Loucy (cell line): ENCODE data around the gene VWA5B1.

ENCODE experiments used
- H2AFZ ChIP-seq: fragments of 200-600 bp; sonication (generic); 2 replicates; pipeline ENCODE4 v1.6.0; 2016; ENCODE audit warnings: antibody characterized with exemption, mild to moderate bottlenecking, low read length, moderate library complexity
- H3F3A ChIP-seq: fragments of 200-600 bp; 2 replicates; pipeline ENCODE4 v1.6.0; 2016; ENCODE audit warnings: antibody characterized with exemption, low read depth, mild to moderate bottlenecking
- H3K27me3 ChIP-seq: fragments of 200-600 bp; sonication (generic); 2 replicates; pipeline ENCODE4 v1.6.1; 2014; ENCODE audit warnings: low read length, mild to moderate bottlenecking; ENCODE audit not compliant: insufficient read depth, poor library complexity, severe bottlenecking
- H3K36me3 ChIP-seq: fragments of 200-600 bp; sonication (generic); 2 replicates; pipeline ENCODE4 v1.6.1; 2016; ENCODE audit warnings: low read length; ENCODE audit not compliant: insufficient read depth
- H3K4me1 ChIP-seq: fragments of 200-600 bp; sonication (generic); 2 replicates; pipeline ENCODE4 v1.5.1; 2014; ENCODE audit warnings: low read length, mild to moderate bottlenecking; ENCODE audit not compliant: insufficient read depth, poor library complexity, severe bottlenecking
- H3K4me2 ChIP-seq: fragments of 200-600 bp; sonication (generic); 2 replicates; pipeline ENCODE4 v1.6.0; 2014; ENCODE audit warnings: antibody characterized with exemption, low read length, low read depth, mild to moderate bottlenecking; ENCODE audit not compliant: poor library complexity, severe bottlenecking
- H3K4me3 ChIP-seq: fragments of 200-600 bp; sonication (generic); 2 replicates; pipeline ENCODE4 v1.5.1; 2014; ENCODE audit warnings: low read length, mild to moderate bottlenecking, mixed read lengths; ENCODE audit not compliant: poor library complexity, severe bottlenecking
- H3K79me2 ChIP-seq: fragments of 200-600 bp; sonication (generic); 2 replicates; pipeline ENCODE4 v1.6.1; 2014; ENCODE audit warnings: low read length; ENCODE audit not compliant: insufficient read depth
- H3K9ac ChIP-seq: fragments of 200-600 bp; sonication (generic); 2 replicates; pipeline ENCODE4 v1.6.0; 2014; ENCODE audit warnings: mild to moderate bottlenecking, low read depth, low read length, moderate library complexity; ENCODE audit not compliant: poor library complexity, severe bottlenecking
- H3K9me2 ChIP-seq: fragments of 200-600 bp; sonication (generic); replicated peaks from 2 replicates; pipeline ENCODE4 v1.6.1; 2016; ENCODE audit warnings: low read depth, low read length, mixed read lengths
- H3K9me3 ChIP-seq: fragments of 200-600 bp; sonication (generic); 2 replicates; pipeline ENCODE4 v1.6.1; 2014; ENCODE audit warnings: mild to moderate bottlenecking, antibody characterized with exemption, low read length, low read depth; ENCODE audit not compliant: insufficient read depth
- H4K20me1 ChIP-seq: fragments of 200-600 bp; sonication (generic); 2 replicates; pipeline ENCODE4 v1.6.0; 2014; ENCODE audit warnings: antibody characterized with exemption, low read length, mild to moderate bottlenecking; ENCODE audit not compliant: insufficient read depth, poor library complexity, severe bottlenecking
- CTCF ChIP-seq: fragments of 200-600 bp; sonication (generic); conservative IDR thresholded peaks from 2 replicates; pipeline ENCODE4 v1.5.1; 2014; ENCODE audit warnings: mild to moderate bottlenecking, antibody characterized with exemption, low read length
- EZH2phosphoT487 ChIP-seq: fragments of 200-600 bp; IDR thresholded peaks from 2 replicates; pipeline ENCODE4 v1.6.1; 2018; ENCODE audit warnings: antibody characterized with exemption, mild to moderate bottlenecking, moderate library complexity, borderline replicate concordance

The VWA5B1 gene

GRCh38 chr1:20371411-20371810 is 80.7 kb downstream of the VWA5B1 start:
- Histone ChIP-seq H3K4me3 (no peak overlapping the region), H3K9ac (no peak overlapping the region), H3K4me2 (no peak overlapping the region), H3K4me1 (no peaks in the 10 kb centered on the region), H2AFZ (no peak overlapping the region), H4K20me1 (no peaks in the 10 kb centered on the region), H3K27me3 (no peaks in the 10 kb centered on the region), H3K9me2 (no peaks in the 10 kb centered on the region), H3K79me2 (no peaks in the 10 kb centered on the region), H3K9me3 (no peaks in the 10 kb centered on the region), H3K36me3 (no peaks in the 10 kb centered on the region), H3F3A (no peaks in the 10 kb centered on the region)
- TF ChIP-seq EZH2phosphoT487: no peak
- TF ChIP-seq CTCF: no peak

GRCh38 chr1:20371883-20372282 is 81.2 kb downstream of the VWA5B1 start:
- Histone ChIP-seq H3K9ac (no peak overlapping the region), H3K27me3 (no peaks in the 10 kb centered on the region)

GRCh38 chr1:20372676-20373075 is 82.0 kb downstream of the VWA5B1 start:
- H3K9ac ChIP-seq: no peak overlapping the region
- no peaks in the 10 kb centered on the region for H3K36me3 ChIP-seq
- no peaks in the 10 kb centered on the region for H3F3A ChIP-seq
- no peaks in the 10 kb centered on the region for H3K79me2 ChIP-seq
- no peaks in the 10 kb centered on the region for H3K27me3 ChIP-seq
- H3K4me2 ChIP-seq: no peak overlapping the region
- H3K4me1 ChIP-seq: no peaks in the 10 kb centered on the region
- H4K20me1 ChIP-seq: no peaks in the 10 kb centered on the region
- H3K4me3 ChIP-seq: no peak overlapping the region
- TF ChIP-seq EZH2phosphoT487 (no peak), CTCF (no peak)
- H3K9me2 ChIP-seq: no peaks in the 10 kb centered on the region
- no peaks in the 10 kb centered on the region for H3K9me3 ChIP-seq
- no peak overlapping the region for H2AFZ ChIP-seq

More at GRCh38 chr1:20371883-20372282, 81.2 kb downstream of the VWA5B1 start:
- H2AFZ ChIP-seq: no peak overlapping the region
- H3F3A ChIP-seq: no peaks in the 10 kb centered on the region
- no peaks in the 10 kb centered on the region for H3K9me3 ChIP-seq
- no peaks in the 10 kb centered on the region for H3K36me3 ChIP-seq
- H3K79me2 ChIP-seq: no peaks in the 10 kb centered on the region
- H4K20me1 ChIP-seq: no peaks in the 10 kb centered on the region
- TF ChIP-seq EZH2phosphoT487 (no peak), CTCF (no peak)
- H3K9me2 ChIP-seq: no peaks in the 10 kb centered on the region
- no peaks in the 10 kb centered on the region for H3K4me1 ChIP-seq
- no peak overlapping the region for H3K4me2 ChIP-seq
- no peak overlapping the region for H3K4me3 ChIP-seq
